Left lung (tissue), 10 donors: ENCODE data around the gene STRN3. TPM values are rescaled to one million over a fixed set of nuclear protein-coding genes. Genes with fewer than 3 reads are reported as not detected.
"Not testable (repeated sequence)": the region's sequence is repeated elsewhere in the genome, so short reads cannot be mapped to it uniquely, and the experiment has no call there.

Experiments used
- ATAC-seq: fragments of 200-7000 bp; cut with Tn5 transposase; one replicate; pipeline ENCODE4 v1.9.1; 2020; ENCODE audit warnings: moderate library complexity
- DNase-seq, 4 donors: peaks; one replicate each; pipeline ENCODE4 v3.0.0-alpha.2; 2013 to 2020
- H3K27ac ChIP-seq, 2 donors: fragments of 200-600 bp; sonication (generic) in 1 of 2; one replicate each; pipeline versions ENCODE4 v1.5.0 to v1.8.0; 2020 to 2021
- H3K27me3 ChIP-seq, 2 donors: fragments of 200-600 bp; sonication (generic) in 1 of 2; one replicate each; pipeline versions ENCODE4 v1.5.0 to v1.8.0; 2020 to 2021
- H3K36me3 ChIP-seq, 2 donors: fragments of 200-600 bp; sonication (generic) in 1 of 2; one replicate each; pipeline versions ENCODE4 v1.5.0 to v1.8.0; 2020 to 2021
- H3K4me1 ChIP-seq, 2 donors: fragments of 200-600 bp; one replicate each; pipeline ENCODE4 v1.8.0; 2021
- H3K4me3 ChIP-seq, 2 donors: fragments of 200-600 bp; sonication (generic) in 1 of 2; one replicate each; pipeline versions ENCODE4 v1.5.0 to v1.8.0; 2020 to 2021; ENCODE audit warnings: mild to moderate bottlenecking in 1 of 2
- H3K9me3 ChIP-seq, 2 donors: fragments of 200-600 bp; sonication (generic) in 1 of 2; one replicate each; pipeline versions ENCODE4 v1.5.0 to v1.8.0; 2020 to 2021
- intact Hi-C, 2 donors: fragments of 100-400 bp; cut with DNase I; formaldehyde crosslinking; loops; one replicate each; pipeline versions ENCODE4 v1.11.2 to v1.14.2; 2022
- polyA plus RNA-seq, 6 donors: library from polyadenylated mRNA; unstranded; fragments of 120-200 nt; gene quantifications; one replicate each; pipeline ENCODE4 v1.2.1, GENCODE V29; 2013; ENCODE audit not compliant: insufficient read length in 6 of 6
- total RNA-seq, 2 donors: library from RNA; stranded (reverse); fragmentation: NEBNext Ultra II Directional; extraction: Animal tissue kit (Norgen Biotek cat#: 25700); gene quantifications; one replicate each; pipeline ENCODE4 v1.2.1, GENCODE V29; 2021
- TF ChIP-seq, protein P1 (sequence below), 2 donors: fragments of 200-600 bp; sonication (generic) in 1 of 2; IDR thresholded peaks; one replicate each; pipeline versions ENCODE4 v1.5.0 to v1.8.0; 2021; ENCODE audit warnings: antibody characterized with exemption in 2 of 2
- donor health status: DM: no; HTN: yes; CAD: no.
- donor health status: DM: no; HTN: no; CAD: no.

Gene STRN3
- total and polyA plus RNA-seq, 8 donors, result 31.7 to 54.7 (median 46.5) TPM

DNA sequence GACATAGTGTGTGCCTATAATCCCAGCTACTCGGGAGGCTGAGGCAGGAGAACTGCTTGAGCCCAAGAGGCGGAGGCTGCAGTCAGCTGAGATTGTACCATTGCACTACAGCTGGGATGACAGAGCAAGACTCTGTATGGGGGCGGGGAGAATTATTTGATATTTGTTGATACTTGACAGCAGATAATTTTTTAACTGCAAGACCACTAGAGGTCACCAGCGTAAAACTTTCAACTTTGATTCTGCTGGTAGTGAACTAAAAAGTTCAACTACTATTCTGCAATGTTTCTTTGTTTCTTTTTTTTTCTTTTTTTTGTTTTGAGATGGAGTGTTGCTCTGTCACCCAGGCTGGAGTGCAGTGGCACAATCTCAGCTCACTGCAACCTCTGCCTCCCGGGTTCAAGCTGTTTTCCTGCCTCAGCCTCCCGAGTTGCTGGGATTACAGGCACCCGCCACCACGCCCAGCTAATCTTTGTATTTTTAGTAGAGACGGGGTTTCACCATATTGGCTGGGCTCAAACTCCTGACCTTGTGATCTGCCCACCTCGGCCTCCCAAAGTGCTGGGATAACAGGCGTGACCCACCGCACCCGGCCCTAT, 46.0 kb downstream of the STRN3 start:
- H3K4me3 ChIP-seq, H3K27ac ChIP-seq, H3K36me3 ChIP-seq, H3K27me3 ChIP-seq, H3K9me3 ChIP-seq: not testable (repeated sequence)
- DNase-seq (peak in 2 of 4 donors; percentile 38 to 71), ATAC-seq (peak; percentile 88)
- TF ChIP-seq, protein P1, sequence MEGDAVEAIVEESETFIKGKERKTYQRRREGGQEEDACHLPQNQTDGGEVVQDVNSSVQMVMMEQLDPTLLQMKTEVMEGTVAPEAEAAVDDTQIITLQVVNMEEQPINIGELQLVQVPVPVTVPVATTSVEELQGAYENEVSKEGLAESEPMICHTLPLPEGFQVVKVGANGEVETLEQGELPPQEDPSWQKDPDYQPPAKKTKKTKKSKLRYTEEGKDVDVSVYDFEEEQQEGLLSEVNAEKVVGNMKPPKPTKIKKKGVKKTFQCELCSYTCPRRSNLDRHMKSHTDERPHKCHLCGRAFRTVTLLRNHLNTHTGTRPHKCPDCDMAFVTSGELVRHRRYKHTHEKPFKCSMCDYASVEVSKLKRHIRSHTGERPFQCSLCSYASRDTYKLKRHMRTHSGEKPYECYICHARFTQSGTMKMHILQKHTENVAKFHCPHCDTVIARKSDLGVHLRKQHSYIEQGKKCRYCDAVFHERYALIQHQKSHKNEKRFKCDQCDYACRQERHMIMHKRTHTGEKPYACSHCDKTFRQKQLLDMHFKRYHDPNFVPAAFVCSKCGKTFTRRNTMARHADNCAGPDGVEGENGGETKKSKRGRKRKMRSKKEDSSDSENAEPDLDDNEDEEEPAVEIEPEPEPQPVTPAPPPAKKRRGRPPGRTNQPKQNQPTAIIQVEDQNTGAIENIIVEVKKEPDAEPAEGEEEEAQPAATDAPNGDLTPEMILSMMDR (IDR thresholded peaks at IDR 0.05), result peak; percentile 17 to 58
- peaks cover 7 to 29% of the 10 kb centered on the region in 2 donors for H3K4me1 ChIP-seq
- intact Hi-C loops, result loop anchor here in 1 of 2 donors (2.0 kb wide), 1 partner anchor 103 kb away; no protein-coding TSS in a partner anchor

DNA sequence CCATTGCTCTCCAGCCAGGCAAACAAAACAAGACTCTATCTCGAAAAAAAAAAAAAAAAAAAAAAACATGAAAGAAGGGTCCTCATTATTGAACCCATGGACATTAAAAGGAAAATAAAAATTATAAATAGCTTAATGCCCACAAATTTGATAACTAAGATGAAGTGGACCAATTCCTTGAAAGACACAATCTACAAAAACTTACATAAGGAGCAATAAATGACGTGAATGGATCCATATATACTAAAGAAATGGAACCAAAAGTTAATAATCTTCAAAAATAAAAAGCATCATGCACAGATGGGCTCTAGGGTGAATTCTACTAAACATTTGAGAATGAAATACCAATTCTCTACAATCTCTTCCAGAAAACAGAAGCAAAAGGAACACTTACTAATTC, 48.4 kb downstream of the STRN3 start:
- no peak for DNase-seq
- Histone ChIP-seq H3K4me1 (peaks cover 7 to 43% of the 10 kb centered on the region in 2 donors), H3K27me3 (no peaks in the 10 kb centered on the region), H3K27ac (no peak overlapping the region), H3K9me3 (no peaks in the 10 kb centered on the region), H3K4me3 (no peak overlapping the region), H3K36me3 (no peaks in the 10 kb centered on the region)
- intact Hi-C loops, result no loop called here
- TF ChIP-seq, protein P1 (IDR thresholded peaks at IDR 0.05), result no peak
- ATAC-seq, result no peak

DNA sequence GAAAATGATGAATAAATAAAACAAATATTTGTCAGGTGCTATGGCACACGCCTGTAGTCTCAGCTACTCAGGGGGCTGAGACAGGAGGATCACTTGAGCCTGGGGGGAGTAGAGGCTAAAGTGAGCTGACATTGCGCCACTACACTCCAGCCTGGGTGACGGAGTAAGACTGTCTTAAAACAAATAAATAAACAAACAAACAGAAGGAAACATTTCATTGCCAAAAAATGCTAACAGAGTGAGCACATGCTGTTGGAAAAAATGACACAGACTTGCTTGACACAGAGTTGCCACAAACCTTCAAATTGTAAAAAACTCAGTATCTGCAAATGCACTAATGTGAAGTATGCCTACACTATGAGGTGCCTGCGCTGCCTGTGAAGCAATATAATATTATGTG, 51.6 kb downstream of the STRN3 start:
- intact Hi-C loops, result no loop called here
- no peak overlapping the region for H3K4me3 ChIP-seq
- no peaks in the 10 kb centered on the region for H3K9me3 ChIP-seq
- H3K27ac ChIP-seq, result no peak overlapping the region
- no peaks in the 10 kb centered on the region for H3K27me3 ChIP-seq
- ATAC-seq (peak; percentile 39), DNase-seq (peak in 1 of 4 donors; percentile 16)
- TF ChIP-seq, protein P1 (IDR thresholded peaks at IDR 0.05), result no peak
- H3K4me1 ChIP-seq, result peaks cover 7 to 36% of the 10 kb centered on the region in 2 donors
- H3K36me3 ChIP-seq, result no peaks in the 10 kb centered on the region

DNA sequence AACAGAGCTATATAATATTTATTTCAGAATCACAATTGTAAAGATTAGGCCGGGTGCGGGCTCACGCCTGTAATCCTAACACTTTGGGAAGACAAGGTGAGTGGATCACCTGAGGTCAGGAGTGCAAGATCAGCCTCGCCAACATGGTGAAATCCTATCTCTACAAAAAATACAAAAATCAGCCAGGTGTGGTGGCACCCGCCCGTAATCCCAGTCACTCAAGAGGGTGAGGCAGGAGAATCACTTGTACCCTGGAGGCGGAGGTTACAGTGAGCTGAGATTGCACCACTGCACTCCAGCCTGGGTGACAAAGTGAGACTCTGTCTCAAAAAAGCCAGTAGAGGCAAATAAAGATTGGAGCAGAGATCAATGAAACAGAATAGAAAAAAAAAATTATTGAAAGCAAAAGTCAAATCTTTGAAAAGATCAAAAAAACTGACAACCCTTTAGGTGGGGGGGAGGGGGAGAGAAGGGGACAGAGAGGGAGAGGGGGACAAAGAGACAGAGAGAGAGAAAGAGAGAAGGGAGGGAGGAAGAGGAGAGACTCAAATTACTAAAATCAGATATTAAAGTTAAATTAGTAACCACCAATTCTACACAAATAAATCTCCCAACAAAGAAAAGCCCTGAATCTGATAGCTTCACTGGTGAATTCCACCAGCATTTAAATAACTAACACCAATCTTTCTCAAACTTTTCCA, 53.1 kb downstream of the STRN3 start:
- TF ChIP-seq, protein P1 (IDR thresholded peaks at IDR 0.05), result no peak
- DNase-seq (no peak), ATAC-seq (no peak)
- H3K4me1 ChIP-seq, result peaks cover 7 to 35% of the 10 kb centered on the region in 2 donors
- intact Hi-C loops, result no loop called here
- H3K27ac ChIP-seq, result no peak overlapping the region
- H3K27me3 ChIP-seq, result no peaks in the 10 kb centered on the region
- no peaks in the 10 kb centered on the region for H3K36me3 ChIP-seq
- H3K4me3 ChIP-seq, result no peak overlapping the region
- no peaks in the 10 kb centered on the region for H3K9me3 ChIP-seq

DNA sequence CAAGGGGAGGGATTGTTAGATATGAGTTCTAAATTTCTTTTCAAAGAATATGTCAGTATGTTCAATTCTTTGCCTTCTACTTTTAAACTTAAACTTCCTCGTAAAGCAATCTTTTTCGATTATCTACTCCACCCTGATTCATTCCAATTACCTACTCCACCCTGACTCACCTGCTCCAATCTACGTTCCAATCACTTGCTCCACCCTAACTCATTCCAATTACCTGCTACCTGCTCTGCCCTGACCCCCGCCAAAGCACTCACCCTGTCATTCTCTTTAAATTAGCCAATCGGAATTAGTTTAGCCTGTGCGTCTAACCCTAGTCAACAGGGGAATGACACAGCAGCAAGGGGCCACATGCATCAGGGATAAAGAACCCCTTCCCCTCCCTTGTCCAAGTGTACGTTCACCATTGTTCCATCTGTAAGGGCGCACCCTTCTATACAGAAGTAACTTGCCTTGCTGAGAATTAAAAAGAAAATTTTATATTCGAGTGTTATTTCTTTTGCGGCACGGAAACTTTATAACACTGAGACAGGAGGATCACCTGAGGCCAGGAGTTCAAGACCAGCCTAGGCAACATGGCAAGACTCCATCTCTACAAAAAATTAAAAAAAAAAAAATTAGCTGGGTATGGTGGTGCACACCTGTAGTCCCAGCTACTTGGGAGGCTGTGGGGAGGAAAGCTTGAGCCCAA, 54.0 kb downstream of the STRN3 start:
- H3K4me3 ChIP-seq, H3K27ac ChIP-seq, H3K36me3 ChIP-seq, H3K27me3 ChIP-seq, intact Hi-C loops, DNase-seq, ATAC-seq, H3K9me3 ChIP-seq: not testable (repeated sequence)
- peaks cover 7 to 32% of the 10 kb centered on the region in 2 donors for H3K4me1 ChIP-seq
